22Rv1 (cell line): ENCODE measurements around the gene PREX1.

Source experiments
- ZFX ChIP-seq: fragments of 450-650 bp; IDR thresholded peaks from 2 replicates; pipeline ENCODE4 v1.6.1; 2017; ENCODE audit warnings: antibody characterized with exemption, borderline replicate concordance
- TF ChIP-seq, protein P1 (sequence below): fragments of 450-650 bp; IDR thresholded peaks from 2 replicates; pipeline ENCODE4 v1.5.1; 2017; ENCODE audit warnings: mild to moderate bottlenecking

DNA sequence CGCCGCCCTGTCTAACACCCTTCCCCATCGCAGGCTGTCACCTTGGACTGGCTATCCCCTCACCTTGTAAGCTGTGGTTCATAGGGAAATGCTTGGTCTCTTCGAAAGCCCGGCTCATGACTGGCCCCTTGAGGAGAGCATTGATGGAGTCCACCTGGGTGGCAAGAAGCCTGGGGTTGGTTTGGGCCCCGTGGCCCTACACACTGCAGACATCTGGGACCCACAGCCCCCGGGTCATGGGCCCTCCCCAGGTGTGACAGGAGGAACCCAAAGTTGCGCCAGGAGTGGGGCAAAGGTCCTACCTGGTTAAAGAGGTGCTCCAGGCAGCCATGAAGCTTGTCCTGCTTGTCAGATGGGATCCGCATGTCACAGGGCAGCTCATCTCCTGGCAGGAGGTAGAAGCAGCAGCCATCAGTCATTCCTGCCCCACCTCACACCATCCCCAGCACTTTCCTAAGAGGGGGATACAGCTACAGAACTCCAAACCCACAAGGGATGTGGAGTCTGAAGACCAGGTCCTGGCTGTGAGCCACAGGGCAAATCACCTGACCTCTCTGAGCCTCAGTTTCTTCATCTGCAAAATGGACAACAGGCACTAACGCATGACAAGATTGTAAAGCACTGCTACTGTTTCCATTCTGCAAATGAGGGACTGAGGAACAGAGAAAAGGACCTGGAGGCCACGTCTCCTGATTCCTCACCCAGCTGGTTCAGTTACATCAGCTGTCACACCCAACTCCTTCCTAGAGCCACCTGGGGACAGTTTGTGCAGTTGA is 185.5 kb downstream of the PREX1 start:
- TF ChIP-seq, protein P1, sequence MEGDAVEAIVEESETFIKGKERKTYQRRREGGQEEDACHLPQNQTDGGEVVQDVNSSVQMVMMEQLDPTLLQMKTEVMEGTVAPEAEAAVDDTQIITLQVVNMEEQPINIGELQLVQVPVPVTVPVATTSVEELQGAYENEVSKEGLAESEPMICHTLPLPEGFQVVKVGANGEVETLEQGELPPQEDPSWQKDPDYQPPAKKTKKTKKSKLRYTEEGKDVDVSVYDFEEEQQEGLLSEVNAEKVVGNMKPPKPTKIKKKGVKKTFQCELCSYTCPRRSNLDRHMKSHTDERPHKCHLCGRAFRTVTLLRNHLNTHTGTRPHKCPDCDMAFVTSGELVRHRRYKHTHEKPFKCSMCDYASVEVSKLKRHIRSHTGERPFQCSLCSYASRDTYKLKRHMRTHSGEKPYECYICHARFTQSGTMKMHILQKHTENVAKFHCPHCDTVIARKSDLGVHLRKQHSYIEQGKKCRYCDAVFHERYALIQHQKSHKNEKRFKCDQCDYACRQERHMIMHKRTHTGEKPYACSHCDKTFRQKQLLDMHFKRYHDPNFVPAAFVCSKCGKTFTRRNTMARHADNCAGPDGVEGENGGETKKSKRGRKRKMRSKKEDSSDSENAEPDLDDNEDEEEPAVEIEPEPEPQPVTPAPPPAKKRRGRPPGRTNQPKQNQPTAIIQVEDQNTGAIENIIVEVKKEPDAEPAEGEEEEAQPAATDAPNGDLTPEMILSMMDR: no peak
- TF ChIP-seq ZFX: no peak
